GM18868 (cell line): ENCODE results near the gene FBXO22.
"Not testable (repeated sequence)": the region's sequence is repeated elsewhere in the genome, so short reads cannot be mapped to it uniquely, and the experiment has no call there.

Experiments
- ATAC-seq: cut with Tn5 transposase; IDR thresholded peaks from one replicate; pipeline ENCODE4 v1.9.1; 2021; ENCODE audit warnings: mild to moderate bottlenecking, moderate library complexity; ENCODE audit not compliant: unreplicated experiment

FBXO22 gene

DNA sequence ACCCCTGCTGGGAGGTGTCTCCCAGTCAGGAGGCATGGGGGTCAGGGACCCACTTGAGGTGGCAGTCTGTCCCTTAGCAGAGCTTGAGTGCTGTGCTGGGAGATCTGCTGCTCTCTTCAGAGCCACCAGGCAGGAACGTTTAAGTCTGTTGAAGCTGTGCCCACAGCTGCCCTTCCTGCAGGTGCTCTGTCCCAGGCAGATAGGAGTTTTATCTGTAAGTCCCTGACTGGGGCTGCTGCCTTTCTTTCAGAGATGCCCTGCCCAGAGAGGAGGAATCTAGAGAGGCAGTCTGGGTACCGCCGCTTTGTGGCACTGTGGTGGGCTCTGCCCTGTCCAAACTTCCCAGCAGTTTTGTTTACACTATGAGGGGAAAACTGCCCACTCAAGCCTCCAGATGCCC, 73.1 kb downstream of the FBXO22 start:
- not testable (repeated sequence) for ATAC-seq

DNA sequence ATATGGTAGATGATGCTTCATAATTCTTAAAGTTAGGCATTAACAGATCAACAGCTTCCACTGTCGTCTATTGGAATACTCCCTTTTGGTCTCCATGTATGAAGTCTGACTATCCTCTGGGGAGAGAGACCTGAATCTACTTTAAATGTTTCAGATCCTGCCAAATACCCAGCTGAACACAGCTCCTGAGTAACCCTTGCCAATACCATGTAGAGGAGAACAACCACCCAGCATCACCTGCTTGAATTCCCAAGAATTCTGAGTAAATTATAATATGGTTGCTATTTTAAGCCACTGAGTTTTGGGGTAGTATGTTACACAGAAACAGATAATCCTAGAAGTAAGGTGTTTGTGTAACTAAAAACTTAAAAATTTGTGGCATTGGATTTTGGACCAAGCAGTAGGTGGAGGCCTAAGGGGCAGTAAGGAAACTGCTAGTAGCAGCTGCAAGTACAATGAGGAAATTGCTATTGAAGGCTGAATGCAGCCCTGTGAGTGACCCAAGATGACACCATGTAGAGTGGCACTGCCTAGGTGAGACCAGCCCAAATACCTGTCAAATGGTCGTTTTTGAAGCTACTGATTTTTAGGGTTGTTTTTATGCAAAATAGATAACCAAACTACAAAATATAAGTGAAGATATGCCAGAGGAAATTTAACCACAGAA, 77.6 kb downstream of the FBXO22 start:
- ATAC-seq: no peak

DNA sequence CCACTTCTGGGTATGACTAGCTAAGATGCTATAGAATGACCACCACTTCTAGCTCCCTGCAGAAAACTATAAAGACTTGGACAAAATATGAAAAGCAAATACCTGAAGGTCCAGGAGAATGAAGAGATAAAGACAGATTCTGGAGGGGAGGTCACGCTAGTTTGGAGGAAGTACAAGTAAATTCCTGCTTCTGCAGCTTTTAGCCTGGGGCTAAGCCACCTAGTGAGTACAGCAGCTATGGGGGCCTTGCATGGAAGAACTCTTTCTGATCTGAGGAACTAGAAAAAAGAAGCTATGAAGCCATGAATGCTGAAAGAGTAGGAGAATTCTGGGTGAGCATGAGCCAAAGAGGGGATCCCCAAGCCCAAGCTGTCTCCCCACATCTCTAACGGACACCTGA, 78.8 kb downstream of the FBXO22 start:
- ATAC-seq: no peak

DNA sequence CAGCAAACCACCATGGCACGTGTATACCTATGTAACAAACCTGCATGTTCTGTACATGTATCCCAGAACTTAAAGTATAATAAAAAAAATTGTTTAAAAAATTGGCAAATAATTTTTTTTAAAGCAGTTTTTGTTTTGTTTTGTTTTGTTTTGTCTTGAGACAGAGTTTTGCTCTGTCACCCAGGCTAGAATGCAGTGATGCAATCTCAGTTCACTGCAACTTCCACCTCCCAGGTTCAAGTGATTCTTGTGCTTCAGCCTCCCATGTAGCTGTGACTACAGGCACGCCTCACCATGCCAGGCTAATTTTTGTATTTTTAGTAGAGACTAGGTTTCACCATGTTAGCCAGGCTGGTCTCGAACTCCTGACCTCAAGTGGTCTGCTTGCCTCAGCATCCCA, 81.0 kb downstream of the FBXO22 start:
- ATAC-seq: not testable (repeated sequence)

DNA sequence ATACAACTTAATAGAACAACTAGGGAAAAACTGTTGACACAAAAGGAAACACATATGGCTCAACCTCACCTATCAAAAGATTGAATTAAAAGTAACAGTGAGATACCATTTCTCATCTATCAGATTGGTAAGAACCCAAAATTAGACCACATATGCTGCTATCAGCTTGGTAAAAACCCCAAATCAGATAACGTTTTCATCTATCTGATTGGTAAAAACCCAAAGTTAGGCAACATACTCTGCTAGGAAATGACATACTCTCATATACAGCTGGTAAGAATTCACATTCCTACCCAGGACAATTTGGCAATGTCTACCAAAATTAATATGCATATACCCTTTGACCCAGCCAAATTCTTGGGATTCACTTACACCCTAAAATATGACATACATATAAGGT, 82.3 kb downstream of the FBXO22 start:
- no peak for ATAC-seq

DNA sequence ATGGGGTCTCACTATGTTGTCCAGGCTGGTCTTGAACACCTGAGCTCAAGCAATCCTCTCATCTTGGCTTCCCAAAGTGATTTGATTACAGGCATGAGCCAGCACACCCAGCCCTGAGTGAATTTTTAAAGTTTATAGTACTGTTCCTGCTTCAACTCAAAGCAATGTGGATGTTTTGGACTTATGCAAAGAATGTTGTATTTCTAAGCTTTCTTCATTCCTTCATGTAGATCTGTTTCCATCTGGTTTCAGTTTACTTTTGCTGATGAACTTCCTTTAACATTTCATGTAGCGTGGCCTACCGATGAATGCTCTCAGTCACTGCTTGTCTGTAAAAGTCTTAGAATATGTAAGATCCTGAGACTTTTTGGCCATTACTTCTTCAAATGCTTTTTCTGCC, 85.4 kb downstream of the FBXO22 start:
- ATAC-seq: no peak

DNA sequence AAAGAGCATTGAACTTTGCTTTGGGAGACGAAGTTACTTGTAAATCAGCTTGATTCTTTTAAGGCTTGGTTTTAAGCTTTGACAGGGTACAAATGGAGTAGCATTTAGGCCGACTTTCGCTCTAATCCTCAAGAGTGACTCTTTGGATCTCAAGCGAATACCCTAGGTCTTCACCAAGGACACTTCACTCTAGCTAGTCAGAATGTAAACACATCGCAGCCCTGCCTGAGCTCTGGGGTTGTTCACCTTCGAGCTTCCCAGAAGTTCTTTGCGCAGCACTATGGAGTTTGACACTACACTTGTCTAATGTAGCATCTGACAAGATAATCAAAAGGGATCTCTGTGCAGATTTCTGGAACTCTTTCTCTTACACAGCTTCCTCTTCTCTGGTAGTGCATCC, 86.2 kb downstream of the FBXO22 start:
- ATAC-seq: no peak
